Endothelial cell of umbilical vein (primary cell): Measurements from ENCODE around the gene SLC1A4. TPM values are rescaled to one million over a fixed set of nuclear protein-coding genes. Genes with fewer than 3 reads are reported as not detected.

Experiments used
- BruUV-seq: library from RNA; stranded (reverse); fragments of 400-500 nt; replicated peaks from 2 replicates; lab custom pipeline; 2021; lab: Mats Ljungman, UMichigan
- CTCF ChIA-PET: fragments of 300-600, 350-600 bp; sonication (Branson Sonifier 250); formaldehyde crosslinking; loops from one replicate; lab custom pipeline; 2021; ENCODE audit warnings: antibody characterized with exemption, inconsistent platforms; lab: Charles Lee
- POLR2A ChIA-PET: fragments of 300-600, 350-600 bp; sonication (Branson Sonifier 250); formaldehyde crosslinking; loops from one replicate; lab custom pipeline; 2021; ENCODE audit warnings: antibody characterized with exemption, inconsistent platforms; lab: Charles Lee
- DNase-seq: peaks from one replicate; pipeline ENCODE4 v3.0.0-alpha.2; 2011; ENCODE audit warnings: low read depth, low spot score
- FAIRE-seq: peaks from 2 replicates; lab custom pipeline; 2011; peaks lifted over from hg19 to GRCh38; lab: Jason Lieb, UNC
- H2AFZ ChIP-seq: 2 replicates; pipeline ENCODE4 v1.6.0; 2012; ENCODE audit warnings: low read depth, low read length, control low read depth, inconsistent platforms
- H3K27ac ChIP-seq: 2 replicates; pipeline ENCODE4 v1.5.1; 2011; ENCODE audit warnings: low read depth, mild to moderate bottlenecking, control low read depth, low read length, moderate library complexity; ENCODE audit not compliant: insufficient read depth
- H3K27me3 ChIP-seq, 2 experiments: 2 replicates each; pipeline versions ENCODE4 v1.6.0 to v1.6.1; 2011; ENCODE audit warnings: low read length in 2 of 2, mixed read lengths in 1 of 2; ENCODE audit not compliant: control insufficient read depth in 2 of 2, insufficient read depth in 2 of 2
- H3K36me3 ChIP-seq, 2 experiments: 2 replicates in 1 of 2; 3 replicates in 1 of 2; pipeline ENCODE4 v1.5.1; 2011; ENCODE audit warnings: low read length in 2 of 2, mild to moderate bottlenecking in 1 of 2, moderate library complexity in 1 of 2; ENCODE audit not compliant: control insufficient read depth in 2 of 2, insufficient read depth in 2 of 2; ENCODE audit errors: extremely low read depth in 1 of 2
- H3K4me1 ChIP-seq: 3 replicates; pipeline ENCODE4 v1.5.1; 2011; ENCODE audit warnings: mild to moderate bottlenecking, low read length; ENCODE audit not compliant: control insufficient read depth, insufficient read depth; ENCODE audit errors: extremely low read depth
- H3K4me2 ChIP-seq: 2 replicates; pipeline ENCODE4 v1.6.1; 2011; ENCODE audit warnings: low read length, control low read depth, mixed read lengths; ENCODE audit not compliant: insufficient read depth
- H3K4me3 ChIP-seq, 3 experiments: fragments of 200-600 bp in 1 of 3; sonication (generic), shearing (Covaris generic) in 1 of 3; replicated peaks in 1 of 3; 2 replicates each; pipeline ENCODE4 v1.5.1; 2011 to 2016; ENCODE audit warnings: control low read depth in 3 of 3, low read length in 3 of 3, mild to moderate bottlenecking in 2 of 3, inconsistent platforms in 1 of 3, low read depth in 1 of 3, moderate library complexity in 1 of 3; ENCODE audit not compliant: insufficient read depth in 1 of 3
- H3K79me2 ChIP-seq: 2 replicates; pipeline ENCODE4 v1.6.0; 2012; ENCODE audit warnings: low read length, inconsistent platforms; ENCODE audit not compliant: control insufficient read depth, insufficient read depth
- H3K9ac ChIP-seq: replicated peaks from 2 replicates; pipeline ENCODE3; 2011; ENCODE audit warnings: low read length, control low read depth; ENCODE audit not compliant: insufficient read depth; ENCODE audit errors: extremely low read depth
- H3K9me1 ChIP-seq: replicated peaks from 3 replicates; pipeline ENCODE4 v1.6.0; 2011; ENCODE audit warnings: mild to moderate bottlenecking, low read length; ENCODE audit not compliant: control insufficient read depth, insufficient read depth; ENCODE audit errors: extremely low read depth
- H3K9me3 ChIP-seq: replicated peaks from 2 replicates; pipeline ENCODE4 v1.5.1; 2012; ENCODE audit warnings: low read length, inconsistent platforms; ENCODE audit not compliant: control insufficient read depth, insufficient read depth
- H4K20me1 ChIP-seq: replicated peaks from 2 replicates; pipeline ENCODE3; 2011; ENCODE audit warnings: mild to moderate bottlenecking, low read length; ENCODE audit not compliant: control insufficient read depth, insufficient read depth; ENCODE audit errors: extremely low read depth
- EZH2 ChIP-seq: IDR thresholded peaks from 2 replicates; pipeline ENCODE4 v1.6.1; 2012; ENCODE audit warnings: borderline replicate concordance, low read depth, mild to moderate bottlenecking, moderate library complexity, low read length, inconsistent platforms; ENCODE audit not compliant: severe bottlenecking
- FOS ChIP-seq: IDR thresholded peaks from 2 replicates; pipeline ENCODE4 v1.6.1; 2011; ENCODE audit warnings: mild to moderate bottlenecking, low read length, moderate library complexity, borderline replicate concordance; ENCODE audit not compliant: insufficient read depth
- GATA2 ChIP-seq: IDR thresholded peaks from 2 replicates; pipeline ENCODE4 v1.7.0; 2011; ENCODE audit warnings: low read depth, mild to moderate bottlenecking, moderate library complexity, mixed read lengths, low read length; ENCODE audit not compliant: insufficient read length, insufficient read depth
- JUN ChIP-seq: IDR thresholded peaks from 2 replicates; pipeline ENCODE4 v1.6.1; 2011; ENCODE audit warnings: borderline replicate concordance, low read depth; ENCODE audit not compliant: insufficient read length, insufficient read depth
- MYC ChIP-seq: IDR thresholded peaks from one replicate; pipeline ENCODE4 v1.6.1; 2011; ENCODE audit warnings: mild to moderate bottlenecking, low read depth, low read length
- POLR2A ChIP-seq: IDR thresholded peaks from 2 replicates; pipeline ENCODE4 v1.6.1; 2012; ENCODE audit warnings: low read depth, mild to moderate bottlenecking, control low read depth, low read length
- POLR2AphosphoS5 ChIP-seq: IDR thresholded peaks from 2 replicates; pipeline ENCODE4 v1.6.1; 2012; ENCODE audit warnings: low read depth, mild to moderate bottlenecking, control low read depth, low read length, moderate library complexity; ENCODE audit not compliant: insufficient read depth
- dilution Hi-C: fragments of 300-500 bp; cut with MboI; formaldehyde crosslinking; loops from one replicate; pipeline ENCODE4 v1.15.0; 2019; ENCODE audit warnings: low sequenced_read_pairs; ENCODE audit not compliant: extremely low pct_ligation_motif_present
- intact Hi-C: fragments of 100-400 bp; cut with micrococcal nuclease; formaldehyde crosslinking; loops from one replicate; pipeline ENCODE4 v1.10.0; 2022
- polyA plus RNA-seq, 4 experiments: library from polyadenylated mRNA; depleted of rRNA in 3 of 4; stranded (reverse) in 3 of 4; unstranded in 1 of 4; fragments of >200 nt; gene quantifications; 2 replicates each; pipeline versions ENCODE4 v1.2.1 to v1.2.3, GENCODE V29; 2011 to 2012; ENCODE audit warnings: missing spikeins in 1 of 4
- total RNA-seq: library from RNA; stranded (reverse); gene quantifications from 2 replicates; pipeline ENCODE4 v1.2.3, GENCODE V29; 2021
- TF ChIP-seq, protein P1 (sequence below): IDR thresholded peaks from 2 replicates; pipeline ENCODE4 v1.6.1; 2011; ENCODE audit not compliant: insufficient read depth, insufficient read length
- TF ChIP-seq, protein P2 (sequence below), 2 donors: IDR thresholded peaks; 1 replicate in 1 of 2; 2 replicates in 1 of 2; pipeline ENCODE4 v1.5.1; 2011; ENCODE audit warnings: low read length in 2 of 2, mild to moderate bottlenecking in 2 of 2, moderate library complexity in 2 of 2, control low read depth in 1 of 2, inconsistent platforms in 1 of 2, low read depth in 1 of 2; ENCODE audit not compliant: insufficient read depth in 1 of 2; ENCODE audit errors: extremely low read depth in 1 of 2

The SLC1A4 gene
- total and polyA plus RNA-seq, 2 donors (not counting 3 experiments of a cell fraction or from before 2014, with no cell fraction given): 9.9 to 13.9 TPM

DNA sequence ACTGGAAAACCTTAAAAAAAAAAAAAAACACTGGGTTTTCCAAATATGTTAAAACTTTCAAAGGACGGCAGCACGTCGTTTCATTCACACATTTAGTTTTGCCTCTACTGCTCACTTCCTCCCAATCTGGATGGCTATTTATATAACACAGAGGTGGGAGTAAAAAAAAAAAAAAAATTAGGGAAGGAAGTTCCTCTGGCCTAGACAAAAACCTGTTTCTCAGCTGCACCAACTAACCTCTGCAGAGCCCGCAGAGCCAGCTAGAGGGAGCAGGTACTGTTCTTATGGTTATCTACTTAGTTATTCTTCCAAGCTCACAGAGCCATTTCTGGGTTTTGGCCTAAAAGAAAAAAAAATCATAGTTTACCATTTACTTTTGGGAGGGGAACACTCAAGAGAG is 28.1 kb downstream of the SLC1A4 start:
- POLR2A ChIA-PET: no interaction called here
- DNase-seq: no peak
- Histone ChIP-seq H2AFZ (no peak overlapping the region), H3K9ac (no peak overlapping the region), H3K4me1 (no peaks in the 10 kb centered on the region), H3K79me2 (no peaks in the 10 kb centered on the region), H3K27me3 (no peaks in the 10 kb centered on the region), H3K36me3 (peaks cover 0 to 3% of the 10 kb centered on the region in 2 experiments), H3K4me2 (no peak overlapping the region), H3K27ac (no peak overlapping the region), H3K4me3 (no peak overlapping the region), H4K20me1 (no peaks in the 10 kb centered on the region), H3K9me3 (no peaks in the 10 kb centered on the region), H3K9me1 (no peaks in the 10 kb centered on the region)
- CTCF ChIA-PET: interaction anchor here (1.6 kb wide), 1 partner anchor 152 kb away, joined by 3 read pairs; no protein-coding TSS in a partner anchor
- no peak for FAIRE-seq
- TF ChIP-seq POLR2A (no peak), MYC (no peak), JUN (no peak), POLR2AphosphoS5 (no peak), EZH2 (no peak), FOS (no peak), GATA2 (no peak)
- TF ChIP-seq, protein P1, sequence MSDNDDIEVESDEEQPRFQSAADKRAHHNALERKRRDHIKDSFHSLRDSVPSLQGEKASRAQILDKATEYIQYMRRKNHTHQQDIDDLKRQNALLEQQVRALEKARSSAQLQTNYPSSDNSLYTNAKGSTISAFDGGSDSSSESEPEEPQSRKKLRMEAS: no peak
- TF ChIP-seq, protein P2, sequence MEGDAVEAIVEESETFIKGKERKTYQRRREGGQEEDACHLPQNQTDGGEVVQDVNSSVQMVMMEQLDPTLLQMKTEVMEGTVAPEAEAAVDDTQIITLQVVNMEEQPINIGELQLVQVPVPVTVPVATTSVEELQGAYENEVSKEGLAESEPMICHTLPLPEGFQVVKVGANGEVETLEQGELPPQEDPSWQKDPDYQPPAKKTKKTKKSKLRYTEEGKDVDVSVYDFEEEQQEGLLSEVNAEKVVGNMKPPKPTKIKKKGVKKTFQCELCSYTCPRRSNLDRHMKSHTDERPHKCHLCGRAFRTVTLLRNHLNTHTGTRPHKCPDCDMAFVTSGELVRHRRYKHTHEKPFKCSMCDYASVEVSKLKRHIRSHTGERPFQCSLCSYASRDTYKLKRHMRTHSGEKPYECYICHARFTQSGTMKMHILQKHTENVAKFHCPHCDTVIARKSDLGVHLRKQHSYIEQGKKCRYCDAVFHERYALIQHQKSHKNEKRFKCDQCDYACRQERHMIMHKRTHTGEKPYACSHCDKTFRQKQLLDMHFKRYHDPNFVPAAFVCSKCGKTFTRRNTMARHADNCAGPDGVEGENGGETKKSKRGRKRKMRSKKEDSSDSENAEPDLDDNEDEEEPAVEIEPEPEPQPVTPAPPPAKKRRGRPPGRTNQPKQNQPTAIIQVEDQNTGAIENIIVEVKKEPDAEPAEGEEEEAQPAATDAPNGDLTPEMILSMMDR (IDR thresholded peaks at IDR 0.05; ENCODE audit: extremely low read depth in 1 of 2, insufficient read depth in 1 of 2, low read depth in 1 of 2, low read length in 2 of 2): no peak
- dilution Hi-C loops: no loop called here
- no TSS peak for BruUV-seq
- intact Hi-C loops: no loop called here
